Trophoblast cell (in vitro differentiated cells and primary cell): ENCODE results near the gene UQCRQ.
A peak's percentile ranks its signal among the peaks of the same experiment; 100 is the strongest.

ENCODE experiments used
- DNase-seq, 2 donors: peaks; one replicate each; pipeline ENCODE4 v3.0.0-alpha.2; 2016
- H2AFZ ChIP-seq: 2 replicates; pipeline ENCODE4 v1.6.1; 2013; ENCODE audit warnings: low read length, moderate library complexity, mild to moderate bottlenecking; ENCODE audit not compliant: insufficient read depth, poor library complexity
- H2AK5ac ChIP-seq: 2 replicates; pipeline ENCODE4 v1.6.1; 2013; ENCODE audit warnings: mild to moderate bottlenecking, low read length
- H2BK120ac ChIP-seq: 2 replicates; pipeline ENCODE4 v1.6.1; 2013; ENCODE audit warnings: low read length, mild to moderate bottlenecking, moderate library complexity; ENCODE audit not compliant: insufficient read depth, poor library complexity
- H2BK12ac ChIP-seq: 2 replicates; pipeline ENCODE4 v1.6.1; 2013; ENCODE audit warnings: mild to moderate bottlenecking, low read length, moderate library complexity
- H2BK5ac ChIP-seq: 2 replicates; pipeline ENCODE4 v1.6.1; 2013; ENCODE audit warnings: low read length, low read depth, moderate library complexity, mild to moderate bottlenecking; ENCODE audit not compliant: poor library complexity
- H3K14ac ChIP-seq: 2 replicates; pipeline ENCODE4 v1.6.1; 2013; ENCODE audit warnings: mild to moderate bottlenecking, low read length
- H3K18ac ChIP-seq: 2 replicates; pipeline ENCODE4 v1.6.1; 2013; ENCODE audit warnings: mild to moderate bottlenecking, low read length
- H3K23ac ChIP-seq: 2 replicates; pipeline ENCODE4 v1.6.1; 2013; ENCODE audit warnings: low read length
- H3K27ac ChIP-seq: 2 replicates; pipeline ENCODE4 v1.5.1; 2013; ENCODE audit warnings: low read depth, mild to moderate bottlenecking, inconsistent platforms, low read length, moderate library complexity
- H3K27me3 ChIP-seq: 2 replicates; pipeline ENCODE4 v1.6.1; 2013; ENCODE audit warnings: inconsistent platforms, mild to moderate bottlenecking, low read length, moderate library complexity; ENCODE audit not compliant: insufficient read depth
- H3K36me3 ChIP-seq, 2 experiments: 1 replicate in 1 of 2; 2 replicates in 1 of 2; pipeline ENCODE4 v1.6.1; 2013; ENCODE audit warnings: low read length in 2 of 2, mild to moderate bottlenecking in 2 of 2, moderate library complexity in 1 of 2; ENCODE audit not compliant: insufficient read depth in 2 of 2, control insufficient read depth in 1 of 2
- H3K4ac ChIP-seq: 2 replicates; pipeline ENCODE4 v1.6.1; 2013; ENCODE audit warnings: low read depth, mild to moderate bottlenecking, low read length, moderate library complexity
- H3K4me1 ChIP-seq, 2 experiments: 1 replicate in 1 of 2; 2 replicates in 1 of 2; pipeline ENCODE4 v1.6.1; 2013; ENCODE audit warnings: low read length in 2 of 2, mild to moderate bottlenecking in 2 of 2, moderate library complexity in 1 of 2; ENCODE audit not compliant: insufficient read depth in 2 of 2, control insufficient read depth in 1 of 2
- H3K4me2 ChIP-seq: 2 replicates; pipeline ENCODE4 v1.6.1; 2013; ENCODE audit warnings: inconsistent platforms, mild to moderate bottlenecking, low read length, moderate library complexity
- H3K4me3 ChIP-seq: 2 replicates; pipeline ENCODE4 v1.5.1; 2013; ENCODE audit warnings: mild to moderate bottlenecking, low read depth, low read length, inconsistent platforms
- H3K79me1 ChIP-seq: one replicate; pipeline ENCODE4 v1.6.1; 2013; ENCODE audit warnings: low read length
- H3K79me2 ChIP-seq: 2 replicates; pipeline ENCODE4 v1.6.1; 2013; ENCODE audit warnings: low read length, mild to moderate bottlenecking; ENCODE audit not compliant: control insufficient read depth, insufficient read depth, poor library complexity
- H3K9ac ChIP-seq: 2 replicates; pipeline ENCODE4 v1.6.1; 2013; ENCODE audit warnings: mild to moderate bottlenecking, low read length
- H3K9me3 ChIP-seq: 2 replicates; pipeline ENCODE4 v1.6.1; 2013; ENCODE audit warnings: low read depth, mild to moderate bottlenecking, control low read depth, inconsistent platforms, low read length; ENCODE audit not compliant: insufficient read depth
- H4K12ac ChIP-seq: 2 replicates; pipeline ENCODE4 v1.6.1; 2013; ENCODE audit warnings: low read depth, mild to moderate bottlenecking, low read length, moderate library complexity
- H4K8ac ChIP-seq: 2 replicates; pipeline ENCODE4 v1.6.1; 2013; ENCODE audit warnings: low read depth, mild to moderate bottlenecking, low read length, moderate library complexity
- H4K91ac ChIP-seq: one replicate; pipeline ENCODE4 v1.6.1; 2013; ENCODE audit warnings: low read depth, mild to moderate bottlenecking, low read length, moderate library complexity
- WGBS: extraction: QIAGEN DNeasy Blood & Tissue Kit; methylation state at CpG from one replicate; pipeline ENCODE4 v1.1.7; 2013; ENCODE audit warnings: missing lambda C conversion rate; ENCODE audit not compliant: insufficient read length, insufficient coverage; ENCODE audit errors: extremely low coverage; 5-methylcytosine and 5-hydroxymethylcytosine counted together

UQCRQ gene

GRCh38 chr5:132884548-132884947 lies 18.1 kb downstream of the UQCRQ start:
- H2AK5ac ChIP-seq, result no peak overlapping the region
- no peaks in the 10 kb centered on the region for H3K9me3 ChIP-seq
- H2BK12ac ChIP-seq, result no peak overlapping the region
- H3K14ac ChIP-seq, result no peak overlapping the region
- H3K4me2 ChIP-seq, result no peak overlapping the region
- no peak overlapping the region for H3K4me3 ChIP-seq
- H2AFZ ChIP-seq, result no peak overlapping the region
- no peak overlapping the region for H4K12ac ChIP-seq
- H2BK120ac ChIP-seq, result no peak overlapping the region
- no peak overlapping the region for H3K23ac ChIP-seq
- no peaks in the 10 kb centered on the region for H3K79me1 ChIP-seq
- H3K27ac ChIP-seq, result no peak overlapping the region
- H3K27me3 ChIP-seq, result no peaks in the 10 kb centered on the region
- H4K91ac ChIP-seq, result no peak overlapping the region
- DNase-seq, result no peak
- no peak overlapping the region for H2BK5ac ChIP-seq
- no peak overlapping the region for H3K4ac ChIP-seq
- H3K36me3 ChIP-seq, result peaks cover 21 to 44% of the 10 kb centered on the region in 2 experiments
- H3K18ac ChIP-seq, result no peak overlapping the region
- no CpG with 5 or more reads among the region's 2 CpGs for WGBS
- H3K79me2 ChIP-seq, result no peaks in the 10 kb centered on the region
- no peak overlapping the region for H3K9ac ChIP-seq
- H4K8ac ChIP-seq, result no peak overlapping the region
- no peaks in the 10 kb centered on the region for H3K4me1 ChIP-seq

GRCh38 chr5:132886064-132886823 lies 19.8 kb downstream of the UQCRQ start:
- no peak overlapping the region for H3K27ac ChIP-seq
- no peak overlapping the region for H3K14ac ChIP-seq
- no peak overlapping the region for H2BK12ac ChIP-seq
- no peak overlapping the region for H4K91ac ChIP-seq
- no peak overlapping the region for H3K4me3 ChIP-seq
- no CpG with 5 or more reads among the region's 11 CpGs for WGBS
- H3K23ac ChIP-seq, result no peak overlapping the region
- H2AFZ ChIP-seq, result no peak overlapping the region
- no peak overlapping the region for H4K12ac ChIP-seq
- no peaks in the 10 kb centered on the region for H3K79me1 ChIP-seq
- H3K4ac ChIP-seq, result no peak overlapping the region
- peaks cover 23 to 43% of the 10 kb centered on the region in 2 experiments for H3K36me3 ChIP-seq
- H3K4me1 ChIP-seq, result no peaks in the 10 kb centered on the region
- H3K79me2 ChIP-seq, result no peaks in the 10 kb centered on the region
- H4K8ac ChIP-seq, result no peak overlapping the region
- no peak overlapping the region for H3K4me2 ChIP-seq
- no peaks in the 10 kb centered on the region for H3K27me3 ChIP-seq
- no peak overlapping the region for H2AK5ac ChIP-seq
- H3K18ac ChIP-seq, result no peak overlapping the region
- no peak overlapping the region for H2BK120ac ChIP-seq
- no peak overlapping the region for H2BK5ac ChIP-seq
- no peaks in the 10 kb centered on the region for H3K9me3 ChIP-seq
- DNase-seq, result no peak
- H3K9ac ChIP-seq, result no peak overlapping the region

- H2BK5ac ChIP-seq, result no peak overlapping the region
- H2BK120ac ChIP-seq, result no peak overlapping the region
- no peak overlapping the region for H3K4ac ChIP-seq
- no peak overlapping the region for H4K8ac ChIP-seq
- no peaks in the 10 kb centered on the region for H3K79me2 ChIP-seq
- H3K9ac ChIP-seq, result no peak overlapping the region
- H3K27ac ChIP-seq, result no peak overlapping the region
- H3K79me1 ChIP-seq, result no peaks in the 10 kb centered on the region
- no peak for DNase-seq
- no peak overlapping the region for H4K91ac ChIP-seq
- H3K4me1 ChIP-seq, result no peaks in the 10 kb centered on the region
- H3K14ac ChIP-seq, result no peak overlapping the region
- H2AK5ac ChIP-seq, result no peak overlapping the region
- no peak overlapping the region for H3K18ac ChIP-seq
- peaks cover 16 to 45% of the 10 kb centered on the region in 2 experiments for H3K36me3 ChIP-seq
- H3K23ac ChIP-seq, result no peak overlapping the region
- H3K9me3 ChIP-seq, result no peaks in the 10 kb centered on the region
- H3K4me3 ChIP-seq, result no peak overlapping the region
- no peaks in the 10 kb centered on the region for H3K27me3 ChIP-seq
- no peak overlapping the region for H2AFZ ChIP-seq
- H2BK12ac ChIP-seq, result no peak overlapping the region
- WGBS, result no CpG with 5 or more reads among the region's 1 CpG
- no peak overlapping the region for H4K12ac ChIP-seq
- no peak overlapping the region for H3K4me2 ChIP-seq
Measured at GRCh38 chr5:132887283-132887682, 20.8 kb downstream of the UQCRQ start.

- no peaks in the 10 kb centered on the region for H3K27me3 ChIP-seq
- no peak overlapping the region for H3K27ac ChIP-seq
- no peaks in the 10 kb centered on the region for H3K9me3 ChIP-seq
- H3K4me3 ChIP-seq, result no peak overlapping the region
- no peak overlapping the region for H2BK12ac ChIP-seq
- H3K14ac ChIP-seq, result no peak overlapping the region
- no peak overlapping the region for H4K12ac ChIP-seq
- peak in 1 of 2 donors; percentile 73 for DNase-seq
- no peak overlapping the region for H4K91ac ChIP-seq
- H2AK5ac ChIP-seq, result no peak overlapping the region
- no peak overlapping the region for H3K23ac ChIP-seq
- no peak overlapping the region for H3K4me2 ChIP-seq
- no peak overlapping the region for H2BK5ac ChIP-seq
- H3K4ac ChIP-seq, result no peak overlapping the region
- H2AFZ ChIP-seq, result no peak overlapping the region
- peaks cover 15 to 39% of the 10 kb centered on the region in 2 experiments for H3K36me3 ChIP-seq
- no peak overlapping the region for H2BK120ac ChIP-seq
- no peaks in the 10 kb centered on the region for H3K79me1 ChIP-seq
- no peak overlapping the region for H3K9ac ChIP-seq
- no peaks in the 10 kb centered on the region for H3K4me1 ChIP-seq
- no peak overlapping the region for H4K8ac ChIP-seq
- no peak overlapping the region for H3K18ac ChIP-seq
- no peaks in the 10 kb centered on the region for H3K79me2 ChIP-seq
Measured at GRCh38 chr5:132889501-132889900, 23.1 kb downstream of the UQCRQ start.
